NCI-H146 (cell line): ENCODE measurements around the gene PRSS1.

ENCODE experiments used
- DNase-seq: peaks from one replicate; lab custom pipeline; 2025; lab: John Stamatoyannopoulos, UW

Gene PRSS1

GRCh38 chr7:142795339-142795863 is 46.1 kb downstream of the PRSS1 start:
- no peak for DNase-seq

DNA sequence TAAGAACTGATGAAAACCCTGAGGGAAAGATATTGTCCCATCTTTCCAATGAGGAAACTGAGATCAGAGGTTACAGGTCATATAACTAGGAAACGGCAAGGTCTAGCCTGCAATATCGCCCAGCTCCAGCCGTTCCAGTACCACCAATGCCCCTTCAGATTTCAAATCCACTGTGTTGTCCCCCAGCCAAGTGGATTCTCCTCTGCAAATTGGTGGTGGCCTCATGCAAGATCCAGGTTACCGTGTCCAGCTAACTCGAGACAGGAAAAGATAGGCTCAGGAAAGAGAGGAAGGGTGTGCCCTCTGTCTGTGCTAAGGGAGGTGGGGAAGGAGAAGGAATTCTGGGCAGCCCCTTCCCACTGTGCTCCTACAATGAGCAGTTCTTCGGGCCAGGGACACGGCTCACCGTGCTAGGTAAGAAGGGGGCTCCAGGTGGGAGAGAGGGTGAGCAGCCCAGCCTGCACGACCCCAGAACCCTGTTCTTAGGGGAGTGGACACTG is 46.8 kb downstream of the PRSS1 start:
- no peak for DNase-seq

- no peak for DNase-seq
Observed at GRCh38 chr7:142796501-142797390, 47.5 kb downstream of the PRSS1 start.

DNA sequence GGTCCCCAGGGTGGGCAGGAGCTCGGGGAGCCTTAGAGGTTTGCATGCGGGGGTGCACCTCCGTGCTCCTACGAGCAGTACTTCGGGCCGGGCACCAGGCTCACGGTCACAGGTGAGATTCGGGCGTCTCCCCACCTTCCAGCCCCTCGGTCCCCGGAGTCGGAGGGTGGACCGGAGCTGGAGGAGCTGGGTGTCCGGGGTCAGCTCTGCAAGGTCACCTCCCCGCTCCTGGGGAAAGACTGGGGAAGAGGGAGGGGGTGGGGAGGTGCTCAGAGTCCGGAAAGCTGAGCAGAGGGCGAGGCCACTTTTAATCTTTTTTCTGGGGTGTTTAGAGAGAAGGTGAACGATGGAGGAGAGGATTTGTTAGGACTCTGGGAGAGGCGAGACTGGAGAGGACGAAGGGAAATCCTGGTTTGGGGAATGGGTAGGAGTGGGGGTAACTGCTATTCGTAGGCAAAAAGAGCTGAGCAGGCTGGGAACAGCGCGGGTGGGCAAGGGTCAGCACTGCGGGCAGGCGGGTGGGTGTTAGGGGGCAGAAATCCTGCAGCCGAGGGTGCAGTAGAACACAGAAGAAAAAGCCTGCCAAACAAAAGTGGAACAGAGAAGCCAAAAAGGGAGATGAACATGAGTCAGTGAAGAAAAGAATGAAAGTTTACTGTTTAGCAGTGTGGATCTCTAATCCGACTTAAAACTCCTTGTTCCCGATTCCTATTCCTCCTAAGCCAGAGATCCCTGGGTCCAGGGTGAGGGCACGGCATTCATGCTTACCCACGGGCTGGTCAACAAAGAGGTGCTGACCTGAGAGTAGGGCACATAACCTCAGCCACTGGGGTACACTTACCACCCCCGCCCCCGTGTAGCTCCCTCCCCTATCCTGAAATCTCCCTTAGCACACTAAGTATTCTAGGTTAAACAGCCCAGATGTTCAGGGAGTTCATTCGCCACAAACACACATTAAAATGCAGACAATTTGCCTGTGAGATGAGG is 48.4 kb downstream of the PRSS1 start:
- DNase-seq = no peak

DNA sequence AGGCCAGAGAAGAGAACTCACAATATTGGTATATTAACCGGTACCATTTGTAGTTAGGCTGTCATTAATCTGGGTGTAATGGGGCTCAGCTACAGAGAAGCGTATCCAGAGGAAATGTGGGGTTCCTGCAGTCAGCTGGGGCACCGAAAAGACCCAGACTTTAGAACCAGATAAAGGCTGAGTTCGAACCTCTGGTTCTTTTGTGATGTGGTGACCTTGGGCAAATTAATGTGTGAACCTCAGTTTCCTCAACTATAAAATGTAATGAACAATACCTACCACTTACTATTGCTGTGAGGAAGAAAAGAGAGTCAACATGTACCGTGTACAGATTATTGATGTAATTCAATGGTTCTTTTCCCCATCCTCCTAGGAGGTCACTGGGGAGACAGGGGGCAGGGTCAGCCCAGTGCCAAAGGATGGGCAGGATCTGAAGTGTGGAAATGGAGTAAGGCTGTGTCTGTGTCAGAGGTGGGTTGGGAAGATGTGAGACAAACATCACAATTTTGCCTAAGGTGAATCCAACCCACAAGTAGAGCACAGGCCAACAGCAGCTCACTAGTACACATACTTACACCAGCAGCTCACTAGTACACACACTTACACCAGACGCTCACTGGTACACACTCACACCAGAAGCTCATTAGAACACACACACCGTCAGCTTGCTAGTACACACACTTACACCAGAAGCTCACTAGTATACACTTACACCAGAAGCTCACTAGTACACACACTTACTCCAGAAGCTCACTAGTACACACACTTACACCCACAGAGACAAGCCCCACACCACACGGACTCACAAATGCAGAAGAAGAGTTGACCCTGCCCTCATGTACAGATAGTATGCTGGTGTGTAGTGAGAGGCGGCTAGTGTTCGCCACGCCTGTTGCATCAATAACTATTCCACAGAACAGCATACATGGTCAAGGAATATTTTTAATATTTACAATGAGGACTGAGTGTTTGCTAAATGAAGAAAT is 49.5 kb downstream of the PRSS1 start:
- no peak for DNase-seq

DNA sequence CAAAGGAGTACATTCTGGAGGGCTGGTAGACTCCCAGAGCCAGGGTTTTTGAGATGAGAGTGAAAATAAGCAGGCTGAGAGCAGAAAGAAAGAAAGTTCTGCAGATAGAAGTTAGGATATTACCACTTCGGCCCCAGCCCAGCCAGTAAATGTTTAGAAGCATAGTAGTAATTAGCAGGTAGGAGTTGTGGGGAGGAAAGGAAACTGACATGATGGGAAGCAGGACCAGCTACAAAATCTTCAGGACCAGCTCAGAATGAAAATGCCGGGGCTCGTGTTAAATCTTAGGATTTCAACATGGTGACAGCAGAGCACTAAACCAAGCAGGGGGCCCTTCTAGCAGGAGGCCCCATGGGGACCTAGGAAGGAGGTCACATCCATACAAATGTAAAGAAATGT is 50.2 kb downstream of the PRSS1 start:
- no peak for DNase-seq

DNA sequence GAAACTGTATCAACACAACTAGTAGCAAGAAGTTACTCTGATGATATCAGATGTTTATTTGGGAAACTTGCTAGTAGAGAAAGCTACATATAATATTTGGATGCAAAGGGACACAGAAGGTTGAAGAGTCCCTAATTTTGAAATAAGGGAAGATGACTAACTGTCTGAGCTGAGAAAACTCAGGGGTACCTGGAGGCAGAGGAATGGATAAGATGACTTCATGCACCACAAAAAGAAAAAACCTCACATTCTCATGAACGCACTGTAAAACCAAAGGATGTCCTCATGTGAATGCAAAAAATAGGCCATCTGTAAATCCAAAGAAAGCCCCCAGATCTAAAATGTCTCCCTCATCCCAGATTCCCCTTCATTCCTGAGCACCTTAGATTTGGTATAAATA is 50.8 kb downstream of the PRSS1 start:
- no peak for DNase-seq

DNA sequence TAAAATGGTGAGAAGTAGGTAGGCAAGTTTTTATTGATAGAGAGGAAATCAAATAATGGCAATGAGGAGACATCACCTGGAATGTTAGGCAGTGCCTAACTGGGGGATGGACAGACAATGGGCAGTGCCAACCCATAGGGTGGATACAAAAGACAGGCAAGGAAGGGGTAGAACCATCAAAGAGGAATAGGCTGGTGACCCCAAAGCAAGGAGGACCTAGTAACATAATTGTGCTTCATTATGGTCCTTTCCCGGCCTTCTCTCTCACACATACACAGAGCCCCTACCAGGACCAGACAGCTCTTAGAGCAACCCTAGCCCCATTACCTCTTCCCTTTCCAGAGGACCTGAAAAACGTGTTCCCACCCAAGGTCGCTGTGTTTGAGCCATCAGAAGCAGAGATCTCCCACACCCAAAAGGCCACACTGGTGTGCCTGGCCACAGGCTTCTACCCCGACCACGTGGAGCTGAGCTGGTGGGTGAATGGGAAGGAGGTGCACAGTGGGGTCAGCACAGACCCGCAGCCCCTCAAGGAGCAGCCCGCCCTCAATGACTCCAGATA is 51.5 kb downstream of the PRSS1 start:
- no peak for DNase-seq

DNA sequence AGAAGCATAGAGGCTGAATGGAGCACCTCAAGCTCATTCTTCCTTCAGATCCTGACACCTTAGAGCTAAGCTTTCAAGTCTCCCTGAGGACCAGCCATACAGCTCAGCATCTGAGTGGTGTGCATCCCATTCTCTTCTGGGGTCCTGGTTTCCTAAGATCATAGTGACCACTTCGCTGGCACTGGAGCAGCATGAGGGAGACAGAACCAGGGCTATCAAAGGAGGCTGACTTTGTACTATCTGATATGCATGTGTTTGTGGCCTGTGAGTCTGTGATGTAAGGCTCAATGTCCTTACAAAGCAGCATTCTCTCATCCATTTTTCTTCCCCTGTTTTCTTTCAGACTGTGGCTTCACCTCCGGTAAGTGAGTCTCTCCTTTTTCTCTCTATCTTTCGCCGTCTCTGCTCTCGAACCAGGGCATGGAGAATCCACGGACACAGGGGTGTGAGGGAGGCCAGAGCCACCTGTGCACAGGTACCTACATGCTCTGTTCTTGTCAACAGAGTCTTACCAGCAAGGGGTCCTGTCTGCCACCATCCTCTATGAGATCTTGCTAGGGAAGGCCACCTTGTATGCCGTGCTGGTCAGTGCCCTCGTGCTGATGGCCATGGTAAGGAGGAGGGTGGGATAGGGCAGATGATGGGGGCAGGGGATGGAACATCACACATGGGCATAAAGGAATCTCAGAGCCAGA is 52.5 kb downstream of the PRSS1 start:
- DNase-seq = no peak

- no peak for DNase-seq
Observed at GRCh38 chr7:142802301-142802700, 53.0 kb downstream of the PRSS1 start.
